ENCODE data around the gene SEPSECS.
"Not testable (repeated sequence)": the region's sequence is repeated elsewhere in the genome, so short reads cannot be mapped to it uniquely, and the experiment has no call there.

The SEPSECS gene

DNA sequence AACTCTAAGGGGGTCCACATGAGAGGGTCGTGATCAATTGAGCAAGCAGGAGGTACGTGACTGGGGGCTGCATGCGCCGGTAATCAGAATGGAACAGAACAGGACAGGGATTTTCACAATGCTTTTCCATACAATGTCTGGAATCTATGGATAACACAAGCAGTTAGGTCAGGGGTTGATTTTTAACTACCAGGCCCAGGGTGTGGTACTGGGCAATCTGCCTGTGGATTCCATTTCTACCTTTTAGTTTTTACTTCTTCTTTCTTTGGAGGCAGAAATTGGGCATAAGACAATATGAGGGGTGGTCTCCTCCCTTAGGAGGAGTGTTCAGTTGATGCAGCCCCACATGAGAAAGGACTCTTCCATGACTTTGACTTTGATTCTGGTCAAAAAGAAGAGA, 76.8 kb downstream of the SEPSECS start:
- not testable (repeated sequence) for DNase-seq (ENCODE audit: low read depth in 2 of 2)

DNA sequence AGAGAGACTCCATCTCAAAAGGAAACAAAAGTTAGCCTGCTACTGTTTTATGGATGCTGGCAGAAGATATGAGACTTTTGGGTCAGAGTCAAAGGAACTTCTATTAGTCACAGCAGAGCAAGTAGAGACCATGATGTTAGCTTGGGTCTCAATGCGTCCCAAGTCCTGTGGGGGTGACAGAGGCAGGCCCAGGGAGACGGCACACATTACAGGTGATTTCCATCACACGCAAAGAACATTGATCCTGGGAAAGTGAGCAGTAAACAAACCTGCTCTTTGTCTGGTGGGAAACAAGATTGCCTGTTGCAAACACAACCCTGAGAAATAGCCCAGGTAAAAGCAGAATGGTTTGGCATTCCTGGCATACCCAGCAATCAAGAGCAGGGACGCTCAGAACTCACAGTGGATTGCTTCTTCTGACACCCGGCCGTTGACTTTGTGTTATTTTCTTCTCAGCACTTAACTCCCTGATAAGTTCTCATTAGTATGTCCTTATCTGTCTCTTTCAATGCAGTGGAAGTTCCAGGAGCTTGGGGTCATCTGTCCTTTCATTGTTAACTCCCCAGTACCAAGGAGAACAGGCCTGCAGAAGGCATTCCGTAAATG, 78.3 kb downstream of the SEPSECS start:
- no peak for DNase-seq (ENCODE audit: low read depth in 2 of 2)

DNA sequence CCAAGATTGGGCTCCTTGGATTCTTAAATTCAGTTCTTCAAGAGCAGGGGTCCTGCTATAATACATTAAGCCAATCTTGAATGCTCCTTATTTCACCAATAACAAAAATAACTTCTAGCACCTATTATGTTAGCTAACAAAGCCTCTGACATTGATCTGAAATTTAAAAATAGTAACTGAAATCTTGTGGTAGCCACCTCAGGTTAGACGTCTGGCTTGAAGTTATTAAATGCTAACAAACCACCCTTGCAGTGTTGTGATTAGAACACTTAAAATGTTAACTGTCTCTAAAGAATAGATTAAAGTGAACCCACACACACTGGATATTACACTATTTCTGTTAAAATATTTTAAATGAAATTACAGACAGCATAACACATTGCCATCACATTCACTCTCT, 79.7 kb downstream of the SEPSECS start:
- no peak for DNase-seq (ENCODE audit: low read depth in 2 of 2)

DNA sequence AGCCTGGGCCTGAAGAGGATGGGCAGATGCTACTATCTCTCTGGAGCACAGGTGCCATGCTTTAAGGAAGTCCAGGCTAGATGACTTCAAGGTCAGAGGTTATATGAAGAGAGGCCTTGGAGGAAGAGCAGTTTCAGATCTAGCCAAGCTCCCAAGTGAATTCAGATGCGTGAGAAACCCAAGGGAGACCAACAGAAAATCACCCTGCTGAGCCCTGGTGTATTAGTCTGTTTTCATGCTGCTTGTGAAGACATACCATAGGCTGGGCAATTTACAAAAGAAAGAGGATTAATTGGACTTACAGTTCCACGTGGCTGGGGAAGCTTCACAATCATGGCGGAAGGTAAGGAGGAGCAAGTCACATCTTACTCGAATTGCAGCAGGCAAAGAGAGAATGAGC, 81.7 kb downstream of the SEPSECS start:
- DNase-seq (ENCODE audit: low read depth in 2 of 2): no peak

DNA sequence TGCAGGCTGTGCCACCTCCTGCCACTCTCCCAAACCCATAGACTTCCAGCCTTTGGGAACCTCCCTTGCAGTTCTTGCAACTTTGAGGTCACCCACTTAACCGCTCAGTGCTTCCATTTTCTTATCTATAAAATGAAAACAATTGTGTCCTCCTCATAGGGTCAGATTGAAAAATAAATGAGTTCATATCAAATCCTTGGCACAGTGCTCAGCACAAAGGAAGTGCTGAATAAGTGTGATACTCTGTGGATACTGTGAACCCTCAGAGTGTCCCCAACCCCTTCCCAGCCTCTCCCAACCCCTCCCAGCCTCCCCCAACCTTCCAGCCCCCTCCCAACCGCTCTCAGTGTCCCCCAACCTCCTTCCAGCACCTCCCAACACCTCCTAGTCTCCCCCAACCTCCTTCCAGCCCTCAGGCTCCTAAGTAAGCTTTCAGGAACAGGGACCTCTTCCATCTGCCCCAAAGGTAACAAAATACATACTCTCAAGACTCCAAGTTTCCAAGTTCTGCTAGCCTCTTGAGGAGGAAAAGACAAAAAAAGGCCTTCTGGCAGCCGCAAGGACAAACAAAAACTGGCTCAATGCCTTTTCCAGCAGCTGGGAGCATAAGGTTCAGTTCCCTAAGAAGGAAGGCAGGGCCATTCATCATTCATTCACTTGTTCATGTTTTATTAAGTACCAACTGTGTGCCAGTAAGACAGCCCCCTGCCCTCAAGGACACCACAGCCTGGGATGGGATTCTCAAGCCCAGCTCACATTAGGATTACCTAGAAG, 83.4 kb downstream of the SEPSECS start:
- DNase-seq (ENCODE audit: low read depth in 2 of 2): no peak

DNA sequence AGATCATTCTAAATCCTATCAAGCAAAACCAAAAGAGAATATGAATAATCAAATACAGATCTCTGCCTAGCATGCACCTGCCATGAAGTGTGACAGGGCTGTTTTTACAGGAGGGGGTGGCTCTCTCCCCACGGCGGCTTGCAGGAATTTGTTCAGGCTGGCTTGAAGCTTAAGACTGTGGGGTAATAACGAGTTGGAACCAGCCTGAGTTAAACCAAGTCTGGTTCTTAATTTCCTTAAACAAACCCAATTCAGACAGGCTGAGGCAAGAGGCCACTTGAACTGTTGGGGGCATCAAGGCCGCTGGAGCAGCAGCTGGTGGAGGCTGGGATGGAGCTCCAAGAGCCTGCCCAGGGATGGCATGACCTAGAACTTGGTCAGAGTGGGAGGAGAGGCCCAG, 84.4 kb downstream of the SEPSECS start:
- no peak for DNase-seq (ENCODE audit: low read depth in 2 of 2)

DNA sequence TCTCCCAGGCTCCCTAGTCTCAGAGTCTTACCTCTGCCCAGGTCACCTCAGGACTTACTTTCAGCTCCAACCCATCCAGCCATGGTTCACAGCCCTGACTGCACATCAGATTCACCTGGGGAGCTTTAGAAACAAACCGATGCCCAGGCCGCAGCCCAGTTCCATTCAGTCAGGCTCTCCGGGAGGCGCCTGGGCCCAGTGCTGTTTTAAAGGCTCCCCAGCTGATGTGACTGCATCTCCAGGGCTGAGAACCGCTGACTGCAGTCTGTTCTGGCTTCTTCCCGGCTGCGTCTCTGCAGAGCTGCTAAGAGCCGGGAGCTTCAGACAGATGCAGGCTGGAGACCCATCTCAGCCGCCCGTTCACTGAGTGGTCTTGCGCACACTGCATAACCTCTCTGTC, 85.1 kb downstream of the SEPSECS start:
- DNase-seq (ENCODE audit: low read depth in 2 of 2): no peak

DNA sequence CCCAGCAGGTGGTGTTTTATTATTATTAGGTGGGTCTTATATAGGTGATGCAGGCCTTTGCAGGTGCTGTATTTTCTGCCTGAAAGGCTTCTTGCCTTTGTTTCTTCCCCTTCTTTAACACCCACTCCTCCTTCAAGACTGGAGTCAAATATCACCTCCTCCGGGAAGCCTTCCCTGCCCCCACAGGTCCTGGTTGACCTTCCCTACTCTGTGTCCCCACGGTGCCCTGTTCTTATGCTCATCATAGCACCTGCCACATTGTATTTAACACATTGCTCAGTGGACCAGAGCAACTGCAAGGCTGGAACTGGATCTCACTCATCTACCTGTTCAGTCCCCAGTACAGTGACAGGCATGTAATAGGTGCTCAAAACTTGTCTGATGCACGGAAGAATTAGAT, 89.7 kb downstream of the SEPSECS start:
- no peak for DNase-seq (ENCODE audit: low read depth in 2 of 2)
